ENCODE measurements around the gene NAIF1.
A peak's percentile ranks its signal among the peaks of the same experiment; 100 is the strongest.
"Not testable (repeated sequence)": the region's sequence is repeated elsewhere in the genome, so short reads cannot be mapped to it uniquely, and the experiment has no call there.

NAIF1 gene

DNA sequence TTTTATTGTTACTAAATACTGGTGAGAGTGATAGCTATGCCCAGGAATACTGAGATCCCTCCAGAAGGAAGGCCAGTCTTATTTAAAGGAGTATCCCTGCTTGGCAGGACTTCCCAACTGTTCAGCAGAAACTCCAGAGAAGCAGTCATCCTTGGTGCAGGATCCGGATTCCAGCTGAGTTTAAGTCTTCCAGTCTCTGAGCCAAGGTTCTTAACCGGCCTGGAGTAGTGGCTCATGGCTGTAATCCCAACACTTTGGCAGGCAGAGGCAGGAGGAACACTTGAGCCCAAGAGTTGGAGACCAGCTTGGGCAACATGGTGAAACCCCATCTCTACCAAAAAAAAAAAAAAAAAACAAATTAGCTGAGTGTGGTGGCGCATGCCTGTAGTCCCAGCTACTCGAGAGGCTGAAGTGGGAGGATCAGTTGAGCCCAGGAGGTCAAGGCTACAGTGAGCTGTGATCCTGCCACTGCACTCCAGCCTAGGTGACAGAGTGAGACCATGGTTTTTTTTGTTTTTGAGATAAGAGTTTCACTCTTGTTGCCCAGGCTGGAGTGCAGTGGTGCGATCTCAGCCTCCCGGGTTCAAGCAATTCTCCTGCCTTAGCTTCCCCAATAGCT lies 7.6 kb downstream of the NAIF1 start:
- no peak for DNase-seq (ENCODE audit: low read depth, low spot score)

DNA sequence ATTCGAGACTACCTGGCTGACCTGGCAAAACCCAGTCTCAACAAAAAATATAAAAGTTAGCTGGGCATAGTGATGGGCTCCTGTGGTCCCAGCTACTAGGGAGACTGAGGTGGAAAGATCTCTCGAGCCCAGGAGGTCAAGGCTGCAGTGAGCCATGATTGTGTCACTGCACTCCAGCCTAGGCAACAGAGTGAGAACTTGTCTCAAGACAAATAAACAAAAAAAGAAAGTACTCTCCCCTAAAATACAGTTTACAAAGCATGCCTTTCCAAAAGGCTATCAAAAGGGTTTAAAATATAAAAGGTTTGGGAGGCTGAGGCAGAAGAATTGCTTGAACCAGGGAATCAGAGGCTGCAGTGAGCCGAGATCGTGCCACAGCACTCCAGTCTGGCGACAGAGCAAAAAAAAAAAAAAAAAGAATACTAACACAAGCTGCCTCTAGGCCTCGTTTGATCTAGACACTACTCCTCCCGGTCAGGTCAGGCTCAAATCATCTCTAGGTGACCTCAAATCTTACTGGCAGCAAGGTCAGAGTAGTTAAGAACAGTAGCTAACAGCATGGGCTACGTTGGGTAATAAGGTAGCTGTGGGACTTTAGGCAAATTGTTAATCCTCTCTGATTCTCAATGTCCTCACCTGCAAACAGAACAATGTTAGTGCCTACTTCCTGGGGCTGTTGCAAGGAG lies 9.3 kb downstream of the NAIF1 start:
- no peak for DNase-seq (ENCODE audit: low read depth, low spot score)

DNA sequence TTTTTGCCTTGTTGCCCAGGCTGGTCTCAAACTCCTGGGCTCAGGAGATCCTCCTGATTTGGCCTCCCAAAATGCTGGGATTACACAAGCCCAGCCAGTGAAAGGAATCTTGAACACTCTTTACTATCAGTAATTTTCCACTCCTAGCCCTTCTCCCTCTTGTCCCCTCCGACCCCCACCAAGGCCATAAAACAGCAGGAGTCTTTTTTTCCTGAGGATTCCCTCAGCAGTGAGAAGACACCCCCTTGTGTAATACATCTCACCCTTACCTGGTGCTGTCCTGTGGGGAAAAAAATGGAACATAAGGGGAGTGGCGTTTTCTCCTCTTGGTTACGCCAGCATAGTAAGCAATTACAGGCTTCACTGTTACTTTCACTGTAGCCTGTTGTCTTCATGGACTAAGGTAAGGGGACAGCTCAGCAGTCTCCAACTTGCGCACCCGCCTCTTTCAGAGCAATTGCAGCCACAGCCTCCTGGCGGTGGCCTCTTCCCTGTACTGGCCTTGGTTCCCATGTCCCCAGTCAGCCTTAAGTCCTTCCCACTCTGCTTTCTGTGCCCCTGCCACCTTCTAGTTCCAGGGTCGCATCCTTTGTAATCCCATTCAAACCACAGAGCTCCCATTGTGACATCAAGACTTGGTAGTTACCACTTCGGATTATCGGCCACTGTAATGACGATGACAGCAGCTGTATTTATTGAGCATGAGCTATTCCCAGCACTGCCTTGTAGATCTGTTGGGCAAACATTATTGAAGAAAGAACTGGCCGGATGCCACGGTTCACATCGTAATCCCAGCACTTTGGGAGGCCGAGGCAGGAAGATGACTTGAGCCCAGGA lies 10.0 kb downstream of the NAIF1 start:
- no peak for DNase-seq (ENCODE audit: low read depth, low spot score)

DNA sequence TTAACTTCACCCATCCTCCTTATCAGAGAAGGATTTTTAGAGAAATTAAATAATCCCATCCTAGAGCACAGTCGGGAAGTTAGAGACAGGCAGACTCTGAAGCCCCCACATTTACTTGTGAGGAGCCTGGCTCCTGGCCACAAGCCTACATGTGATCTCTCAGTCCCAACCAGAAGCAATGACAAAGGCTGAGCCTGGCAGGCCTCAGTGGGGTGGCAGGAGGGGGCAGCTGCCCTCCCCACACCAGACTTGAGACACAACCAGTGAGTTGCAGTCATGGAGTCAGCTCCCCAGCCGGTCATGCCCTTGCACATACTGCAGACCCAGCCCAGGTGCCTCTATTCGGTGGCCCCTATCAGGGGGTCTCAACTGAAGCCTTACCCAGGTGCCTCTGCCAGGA lies 11.0 kb downstream of the NAIF1 start:
- no peak for DNase-seq (ENCODE audit: low read depth, low spot score)

DNA sequence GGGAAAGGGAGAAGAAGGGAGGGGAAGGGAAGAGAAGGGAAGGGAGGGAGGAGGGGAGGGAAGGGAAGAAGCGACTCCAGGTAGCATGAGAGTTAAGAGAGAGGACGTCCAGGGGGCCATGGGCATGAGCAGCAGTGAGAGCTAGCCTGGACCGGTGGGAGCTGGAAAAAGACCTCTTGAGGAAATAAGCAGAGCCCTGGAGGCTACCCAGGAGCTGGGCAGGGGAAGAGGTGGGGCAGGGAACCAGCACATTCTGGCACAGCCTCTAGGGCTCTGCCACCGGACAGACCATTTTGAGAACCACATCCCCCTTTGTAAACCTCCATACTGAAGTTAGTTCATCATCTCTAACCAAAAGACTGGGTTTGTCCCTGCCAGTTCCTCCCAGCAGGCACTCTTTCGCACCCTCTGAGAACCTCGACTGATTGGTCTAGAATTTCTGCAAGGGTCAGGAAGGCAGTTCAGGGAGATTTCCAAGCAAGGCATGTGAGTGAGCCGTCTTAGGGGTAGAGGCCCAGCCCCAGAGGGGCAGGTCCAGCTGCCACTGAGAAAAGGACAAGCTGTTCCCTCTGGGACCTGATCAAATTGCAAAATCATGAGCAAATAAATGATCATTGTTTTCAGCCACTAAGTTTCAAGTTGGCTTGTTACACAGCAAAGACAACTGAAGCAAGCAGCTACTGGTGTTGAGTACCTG lies 11.6 kb downstream of the NAIF1 start:
- DNase-seq (ENCODE audit: low read depth, low spot score): no peak

DNA sequence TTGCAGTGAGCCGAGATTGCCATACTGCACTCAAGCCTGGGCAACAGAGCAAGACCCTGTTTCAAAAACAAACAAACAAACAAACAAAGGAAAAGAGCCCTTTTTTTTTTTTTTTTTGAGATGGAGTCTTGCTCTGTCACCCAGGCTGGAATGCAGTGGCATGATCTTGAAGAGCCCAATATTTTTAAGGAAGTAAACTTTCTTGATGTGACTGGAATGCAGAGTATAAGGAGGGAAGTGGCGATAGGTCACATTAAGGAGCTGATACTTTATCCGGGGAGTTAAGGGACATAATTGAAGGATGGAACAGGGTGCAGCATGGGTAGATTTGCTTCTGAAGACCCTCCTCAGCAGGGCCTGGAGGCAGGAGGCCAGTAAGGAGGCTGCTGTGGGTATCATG lies 13.0 kb downstream of the NAIF1 start:
- no peak for DNase-seq (ENCODE audit: low read depth, low spot score)

DNA sequence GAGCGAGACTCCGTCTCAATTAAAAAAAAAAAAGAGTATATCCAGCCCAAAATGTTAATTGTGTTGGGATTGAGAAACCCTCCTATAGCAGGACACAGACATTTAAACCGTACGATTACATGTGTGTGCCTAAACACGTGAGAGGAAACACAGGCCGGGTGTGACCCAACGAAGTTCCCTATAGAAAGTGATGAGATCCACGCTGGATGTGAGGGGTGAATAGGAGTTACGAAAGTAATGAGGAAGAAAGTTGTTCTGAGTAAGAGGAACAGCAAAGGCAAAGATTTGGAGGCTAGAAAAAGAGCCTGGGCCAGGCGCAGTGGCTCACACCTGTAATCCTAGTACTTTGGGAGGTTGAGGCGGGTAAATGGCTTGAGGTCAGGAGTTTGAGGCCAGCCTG lies 13.6 kb downstream of the NAIF1 start:
- DNase-seq (ENCODE audit: low read depth, low spot score): no peak

DNA sequence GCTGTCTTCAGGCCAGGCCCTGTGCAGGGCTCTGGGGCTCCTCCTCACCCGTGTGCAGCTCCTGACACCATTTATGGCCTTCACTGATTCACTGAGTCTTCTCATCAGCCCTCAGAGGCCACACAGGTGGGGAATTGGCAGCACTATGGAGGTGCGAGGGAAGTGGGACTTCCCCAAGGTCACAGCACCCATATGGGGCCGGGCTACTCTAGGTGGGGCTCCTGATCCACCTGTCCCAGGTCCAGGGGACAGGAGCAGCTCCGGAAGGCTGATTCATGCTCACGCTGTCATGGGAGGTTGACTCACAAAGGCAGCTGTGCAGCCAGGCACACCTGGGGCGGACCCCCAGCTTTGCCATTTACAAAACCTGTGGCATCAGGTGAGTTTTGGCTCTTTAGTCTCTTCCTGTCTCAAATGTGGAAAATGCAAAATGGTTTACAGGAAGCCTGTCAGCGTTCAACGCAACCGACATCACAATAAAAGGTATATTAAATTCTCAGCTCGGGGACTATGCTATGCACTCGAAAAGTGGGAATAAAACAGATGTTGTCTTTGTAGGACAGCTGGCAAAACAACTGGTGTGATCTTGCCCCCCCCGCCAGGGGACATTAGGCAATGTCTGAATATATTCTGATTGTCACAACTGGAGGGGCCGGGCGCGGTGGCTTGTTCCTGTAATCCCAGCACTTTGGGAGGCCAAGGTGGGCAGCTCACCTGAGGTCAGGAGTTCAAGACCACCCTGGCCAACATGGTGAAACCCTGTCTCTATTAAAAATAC lies 15.0 kb downstream of the NAIF1 start:
- DNase-seq (ENCODE audit: low read depth, low spot score): no peak

DNA sequence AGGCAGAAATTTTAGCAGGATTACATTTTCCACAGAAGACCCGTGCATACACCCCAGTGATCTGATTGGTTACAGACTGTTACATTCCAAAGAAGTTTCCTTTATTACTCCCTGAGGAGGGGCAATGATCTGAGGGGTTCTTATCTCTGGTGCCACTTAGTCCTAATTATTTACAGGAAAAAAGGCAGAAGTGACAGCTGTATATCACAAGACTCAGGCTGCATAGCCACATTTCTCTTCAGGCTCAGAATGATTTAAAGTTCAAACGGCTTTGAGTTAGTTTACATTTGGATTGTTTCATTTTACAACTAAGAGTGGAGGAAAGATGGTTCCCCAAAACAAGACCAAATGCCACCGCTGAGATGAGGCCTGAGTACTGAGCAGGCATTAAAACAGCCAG lies 17.3 kb downstream of the NAIF1 start:
- no peak for DNase-seq (ENCODE audit: low read depth, low spot score)

DNA sequence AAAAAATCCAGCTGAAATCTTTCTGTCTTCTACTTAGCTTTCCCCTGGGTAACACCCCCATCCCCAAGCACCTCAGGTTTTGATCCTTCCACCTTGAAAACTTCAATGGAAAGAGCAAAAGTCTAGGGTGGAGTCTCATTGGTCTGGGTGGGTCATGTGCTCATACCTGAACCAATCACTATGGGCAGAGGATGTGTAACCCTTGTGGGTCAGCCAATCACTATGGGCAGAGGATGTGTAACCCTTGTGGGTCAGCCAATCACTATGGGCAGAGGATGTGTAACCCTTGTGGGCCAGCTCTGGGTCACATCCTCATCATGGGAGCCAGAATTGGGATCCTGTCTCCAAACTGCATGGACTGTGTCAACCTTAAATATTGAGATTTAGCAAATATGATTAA lies 18.5 kb downstream of the NAIF1 start:
- DNase-seq (ENCODE audit: low read depth, low spot score): no peak

DNA sequence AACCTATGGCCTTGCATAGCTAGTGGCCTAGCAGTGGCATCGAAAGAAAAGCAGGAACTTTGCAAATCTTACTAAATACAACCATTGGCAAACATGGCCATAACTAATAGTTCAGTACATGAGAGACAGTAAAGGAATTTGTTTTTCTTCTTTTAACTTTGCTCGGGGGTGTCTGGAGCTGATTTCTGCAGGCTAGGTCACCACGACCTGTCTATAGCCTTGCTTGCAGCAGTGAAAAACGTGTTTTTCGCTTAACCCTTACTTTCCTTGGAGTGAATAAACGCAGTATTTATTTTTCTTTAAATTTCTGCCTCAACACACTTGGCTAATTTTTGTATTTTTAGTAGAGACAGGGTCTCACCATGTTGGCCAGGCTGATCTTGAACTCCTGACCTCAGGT lies 19.9 kb downstream of the NAIF1 start:
- DNase-seq (ENCODE audit: low read depth, low spot score): no peak

DNA sequence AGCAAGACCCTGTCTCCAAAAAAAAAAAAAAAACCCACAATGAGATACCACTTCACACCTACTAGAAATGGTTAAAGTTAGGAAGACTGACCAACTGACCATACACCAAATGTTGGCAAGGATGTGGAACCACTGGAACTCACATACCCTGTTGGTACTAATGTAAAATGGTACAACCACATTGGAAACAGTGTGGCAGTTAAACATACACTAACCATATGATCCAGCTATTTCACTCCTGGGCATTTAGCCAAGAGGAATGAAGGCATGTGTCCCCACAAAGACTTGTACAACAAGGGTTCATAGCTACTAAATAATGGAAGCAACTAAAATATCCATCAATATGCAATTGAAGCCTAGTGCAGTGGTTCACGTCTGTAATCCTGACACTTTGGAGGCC lies 21.3 kb downstream of the NAIF1 start:
- no peak for DNase-seq (ENCODE audit: low read depth, low spot score)

DNA sequence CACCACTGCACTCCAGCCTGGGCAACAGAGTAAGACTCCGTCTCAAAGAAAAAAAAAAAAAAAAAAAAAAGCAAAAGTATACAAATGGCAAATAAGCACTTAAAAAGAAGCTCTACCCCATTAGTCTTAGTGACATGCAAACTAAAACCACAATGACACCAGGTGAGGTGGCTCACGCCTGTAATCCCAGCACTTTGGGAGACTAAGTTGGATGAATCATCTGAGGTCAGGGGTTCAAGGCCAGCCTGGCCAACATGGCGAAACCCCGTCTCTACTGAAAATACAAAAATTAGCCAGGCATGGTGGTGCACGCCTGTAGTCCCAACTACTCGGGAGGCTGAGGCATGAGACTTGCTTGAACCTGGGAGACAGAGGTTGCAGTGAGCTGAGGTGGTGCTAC lies 21.7 kb downstream of the NAIF1 start:
- not testable (repeated sequence) for DNase-seq (ENCODE audit: low read depth, low spot score)

DNA sequence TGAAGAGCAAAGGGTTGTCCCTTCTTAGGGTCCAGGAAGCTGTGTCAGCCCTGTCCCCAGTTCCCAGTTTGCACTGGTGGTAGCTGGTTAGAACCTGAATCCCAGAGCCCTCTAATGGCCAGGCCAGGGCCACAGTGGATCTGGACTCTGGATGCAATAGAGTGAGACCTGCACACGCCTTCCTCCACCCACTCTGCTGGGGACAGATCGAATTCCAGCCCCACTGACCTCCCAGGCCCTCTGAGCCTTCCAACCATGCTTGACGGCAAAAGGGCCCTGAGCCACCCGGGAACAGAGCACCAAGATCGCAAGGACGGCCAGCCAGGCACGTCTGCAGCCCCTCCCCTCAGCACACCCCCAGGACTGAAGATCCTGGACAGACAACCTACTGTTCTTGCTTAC lies 23.7 kb downstream of the NAIF1 start:
- no peak for DNase-seq (ENCODE audit: low read depth, low spot score)

DNA sequence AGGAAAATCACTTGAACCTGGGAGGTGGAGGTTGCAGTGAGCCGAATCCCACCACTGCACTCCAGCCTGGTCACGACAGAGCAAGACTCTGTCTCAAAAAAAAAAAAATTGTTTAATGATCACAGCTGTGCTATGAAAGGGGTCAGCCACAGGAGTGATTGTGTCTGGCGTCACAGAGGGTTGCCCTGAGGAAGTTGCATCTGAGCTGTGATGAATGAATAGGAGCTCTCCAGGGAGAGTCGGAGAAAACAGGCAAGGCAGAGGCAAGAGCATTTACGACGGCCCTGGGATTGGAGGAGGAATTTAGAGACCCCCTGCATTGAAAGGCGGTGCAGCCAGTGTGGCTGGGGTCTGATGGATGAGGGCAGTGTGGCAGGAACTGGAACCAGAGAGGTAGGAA lies 25.1 kb downstream of the NAIF1 start:
- no peak for DNase-seq (ENCODE audit: low read depth, low spot score)

DNA sequence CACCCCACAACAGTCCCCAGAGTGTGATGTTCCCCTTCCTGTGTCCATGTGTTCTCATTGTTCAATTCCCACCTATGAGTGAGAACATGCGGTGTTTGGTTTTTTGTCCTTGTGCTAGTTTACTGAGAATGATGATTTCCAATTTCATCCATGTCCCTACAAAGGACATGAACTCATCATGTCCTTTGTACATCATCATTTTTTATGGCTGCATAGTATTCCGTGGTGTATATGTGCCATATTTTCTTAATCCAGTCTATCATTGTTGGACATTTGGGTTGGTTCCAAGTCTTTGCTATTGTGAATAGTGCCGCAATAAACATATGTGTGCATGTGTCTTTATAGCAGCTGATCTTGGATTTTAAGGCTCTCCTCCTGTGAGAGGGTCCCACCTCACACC lies 26.3 kb downstream of the NAIF1 start:
- DNase-seq (ENCODE audit: low read depth, low spot score): not testable (repeated sequence)

DNA sequence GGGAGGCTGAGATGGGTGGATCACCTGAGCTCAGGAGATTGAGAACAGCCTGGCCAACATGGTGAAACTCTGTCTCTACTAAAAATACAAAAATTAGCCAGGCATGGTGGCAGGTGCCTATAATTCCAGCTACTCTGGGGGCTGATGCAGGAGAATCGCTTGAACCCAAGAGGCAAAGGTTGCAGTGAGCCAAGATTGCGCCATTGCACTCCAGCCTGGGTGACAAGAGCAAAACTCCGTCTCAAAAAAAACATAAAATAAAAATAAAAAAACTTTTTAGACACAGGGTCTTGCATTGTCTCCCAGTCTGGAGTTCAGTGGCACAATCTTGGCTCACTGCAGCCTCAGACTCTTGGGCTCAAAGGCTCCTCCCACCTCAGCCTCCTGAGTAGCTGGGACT lies 30.6 kb downstream of the NAIF1 start:
- not testable (repeated sequence) for DNase-seq (ENCODE audit: low read depth, low spot score)

DNA sequence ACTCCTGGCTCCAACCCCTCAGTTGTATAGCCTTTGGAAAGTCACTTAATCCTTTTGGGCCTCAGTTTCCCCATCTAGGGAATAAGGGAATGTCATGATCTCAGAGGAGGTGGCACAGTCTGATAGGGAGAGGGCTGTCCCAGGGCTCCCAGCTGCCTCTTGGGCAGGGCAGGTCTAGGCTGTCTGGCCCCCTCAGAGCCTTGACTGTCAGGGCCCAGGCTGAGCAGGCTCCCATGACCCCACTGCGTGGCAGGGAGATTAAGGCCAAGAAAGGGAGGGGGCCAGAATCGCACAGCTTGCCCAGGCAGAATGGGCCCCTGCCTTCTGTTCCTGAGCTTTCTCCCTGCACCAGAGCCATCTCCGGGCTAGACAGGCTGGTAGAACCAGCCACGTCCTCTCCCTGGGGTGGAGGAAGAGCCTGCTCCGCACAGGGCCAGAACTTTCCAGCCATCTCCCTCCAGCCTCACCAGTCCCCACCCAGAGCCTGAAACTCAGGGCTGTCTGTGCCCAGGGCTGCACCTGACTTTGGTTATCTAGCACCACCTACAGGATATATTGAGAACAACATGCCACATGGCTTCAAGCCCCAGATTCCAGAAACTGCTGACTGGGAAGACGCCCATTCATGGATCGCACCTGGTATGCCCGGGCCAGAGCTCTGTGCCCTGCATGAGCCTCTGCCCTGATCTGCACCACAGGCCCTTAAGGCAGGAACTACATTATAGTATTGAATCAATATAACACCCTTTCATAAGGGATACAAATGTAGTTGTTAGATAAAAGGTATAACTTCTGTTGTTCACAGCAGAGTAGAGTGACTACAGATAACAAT lies 32.1 kb downstream of the NAIF1 start:
- peak; percentile 33 for DNase-seq (ENCODE audit: low read depth, low spot score)

DNA sequence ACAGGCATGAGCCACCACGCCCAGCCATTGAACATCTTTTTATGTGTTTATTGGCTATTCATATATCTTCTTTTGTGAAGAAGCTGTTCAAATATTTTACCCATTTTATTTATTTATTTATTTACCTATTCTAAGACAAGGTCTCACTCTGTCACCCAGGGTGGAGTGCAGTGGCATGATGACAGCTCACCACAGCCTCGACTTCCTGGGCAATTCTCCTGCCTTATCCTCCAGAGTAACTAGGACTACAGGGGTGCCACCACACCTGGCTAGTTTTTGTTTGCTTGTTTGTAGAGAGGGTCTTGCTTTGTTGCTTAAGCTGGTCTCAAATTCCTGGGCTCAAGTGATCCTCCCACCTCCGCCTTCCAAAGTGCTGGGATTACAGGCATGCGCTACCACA lies 33.5 kb downstream of the NAIF1 start:
- DNase-seq (ENCODE audit: low read depth, low spot score): no peak

DNA sequence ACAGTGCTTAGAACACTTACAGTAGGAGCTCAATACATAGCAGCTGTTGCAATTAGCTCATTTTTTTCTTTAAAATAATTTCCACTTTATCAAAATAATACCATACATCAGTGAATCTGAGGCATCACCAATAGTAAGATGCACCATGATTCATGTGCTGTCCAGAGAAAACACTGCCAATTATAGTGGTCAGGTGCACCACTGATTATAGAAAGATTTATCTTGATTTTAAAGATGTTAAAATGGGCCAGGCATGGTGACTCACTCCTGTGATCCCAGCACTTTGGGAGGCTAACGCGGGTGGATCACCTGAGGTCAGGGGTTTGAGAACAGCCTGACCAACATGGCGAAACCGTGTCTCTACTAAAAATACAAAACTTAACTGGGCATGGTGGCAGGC lies 39.4 kb downstream of the NAIF1 start:
- DNase-seq (ENCODE audit: low read depth, low spot score): no peak

Data from smooth muscle cell of the brain vasculature (primary cell).